Suprapubic skin (tissue), 3 donors: Measurements from ENCODE around the gene AAK1.

Experiments
- CTCF ChIP-seq, 2 donors: fragments of 200-600 bp in 1 of 2; fragments of 450-650 bp in 1 of 2; sonication (generic) in 1 of 2; IDR thresholded peaks; one replicate each; pipeline ENCODE4 v1.5.1; 2016 to 2019; ENCODE audit warnings: antibody characterized with exemption in 2 of 2, mild to moderate bottlenecking in 1 of 2, moderate library complexity in 1 of 2
- POLR2A ChIP-seq, 2 donors: fragments of 450-650 bp; IDR thresholded peaks; one replicate each; pipeline ENCODE4 v1.6.1; 2017; ENCODE audit warnings: antibody characterized with exemption in 2 of 2, mild to moderate bottlenecking in 2 of 2, moderate library complexity in 2 of 2

- TF ChIP-seq POLR2A (IDR thresholded peaks at IDR 0.05) (no peak), CTCF (IDR thresholded peaks at IDR 0.05) (no peak)
Measured at GRCh38 chr2:69453475-69454129, 189.9 kb downstream of the AAK1 start.
